Measurements from ENCODE around the gene MX2.
"Not testable (repeated sequence)": the region's sequence is repeated elsewhere in the genome, so short reads cannot be mapped to it uniquely, and the experiment has no call there.

MX2 gene

GRCh38 chr21:41411449-41412089 lies 49.7 kb downstream of the MX2 start:
- DNase-seq (ENCODE audit: low read depth), result peak; percentile 14
- no peak overlapping the region for H3K4me3 ChIP-seq (ENCODE audit: control insufficient read depth, low read depth, low read length)
- peak; percentile 27 for TF ChIP-seq CTCF (conservative IDR thresholded peaks at IDR 0.05; ENCODE audit: control insufficient read depth, insufficient read depth, low read depth, low read length)

- not testable (repeated sequence) for DNase-seq (ENCODE audit: low read depth); H3K4me3 ChIP-seq (ENCODE audit: control insufficient read depth, low read depth, low read length)
Observed at GRCh38 chr21:41417505-41417904, 55.7 kb downstream of the MX2 start.

DNA sequence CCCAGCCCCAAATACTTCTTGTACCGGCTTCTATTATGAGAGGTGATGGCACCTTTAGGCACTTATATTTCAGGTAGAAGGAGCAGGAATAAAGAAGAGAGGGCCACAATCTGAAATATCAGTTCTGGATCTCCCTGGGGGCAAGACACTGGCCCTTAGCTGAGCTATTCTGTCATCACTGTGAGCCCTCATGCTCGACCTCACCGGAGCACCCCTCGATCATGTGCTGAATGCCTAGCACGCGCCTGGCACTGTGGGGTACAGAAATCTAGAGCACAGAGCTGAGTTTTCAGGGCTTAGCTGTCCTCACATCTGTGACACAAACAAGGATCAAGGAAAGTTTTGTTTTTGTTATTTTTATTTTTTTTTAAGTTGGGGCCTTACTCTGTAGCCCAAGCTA lies 56.6 kb downstream of the MX2 start:
- H3K4me3 ChIP-seq (ENCODE audit: control insufficient read depth, low read depth, low read length), result no peak overlapping the region
- DNase-seq (ENCODE audit: low read depth), result no peak
- no peak for TF ChIP-seq CTCF (conservative IDR thresholded peaks at IDR 0.05; ENCODE audit: control insufficient read depth, insufficient read depth, low read depth, low read length)

GRCh38 chr21:41418956-41419680 lies 57.3 kb downstream of the MX2 start:
- DNase-seq (ENCODE audit: low read depth), result no peak
- TF ChIP-seq CTCF (conservative IDR thresholded peaks at IDR 0.05; ENCODE audit: control insufficient read depth, insufficient read depth, low read depth, low read length), result no peak
- no peak overlapping the region for H3K4me3 ChIP-seq (ENCODE audit: control insufficient read depth, low read depth, low read length)

DNA sequence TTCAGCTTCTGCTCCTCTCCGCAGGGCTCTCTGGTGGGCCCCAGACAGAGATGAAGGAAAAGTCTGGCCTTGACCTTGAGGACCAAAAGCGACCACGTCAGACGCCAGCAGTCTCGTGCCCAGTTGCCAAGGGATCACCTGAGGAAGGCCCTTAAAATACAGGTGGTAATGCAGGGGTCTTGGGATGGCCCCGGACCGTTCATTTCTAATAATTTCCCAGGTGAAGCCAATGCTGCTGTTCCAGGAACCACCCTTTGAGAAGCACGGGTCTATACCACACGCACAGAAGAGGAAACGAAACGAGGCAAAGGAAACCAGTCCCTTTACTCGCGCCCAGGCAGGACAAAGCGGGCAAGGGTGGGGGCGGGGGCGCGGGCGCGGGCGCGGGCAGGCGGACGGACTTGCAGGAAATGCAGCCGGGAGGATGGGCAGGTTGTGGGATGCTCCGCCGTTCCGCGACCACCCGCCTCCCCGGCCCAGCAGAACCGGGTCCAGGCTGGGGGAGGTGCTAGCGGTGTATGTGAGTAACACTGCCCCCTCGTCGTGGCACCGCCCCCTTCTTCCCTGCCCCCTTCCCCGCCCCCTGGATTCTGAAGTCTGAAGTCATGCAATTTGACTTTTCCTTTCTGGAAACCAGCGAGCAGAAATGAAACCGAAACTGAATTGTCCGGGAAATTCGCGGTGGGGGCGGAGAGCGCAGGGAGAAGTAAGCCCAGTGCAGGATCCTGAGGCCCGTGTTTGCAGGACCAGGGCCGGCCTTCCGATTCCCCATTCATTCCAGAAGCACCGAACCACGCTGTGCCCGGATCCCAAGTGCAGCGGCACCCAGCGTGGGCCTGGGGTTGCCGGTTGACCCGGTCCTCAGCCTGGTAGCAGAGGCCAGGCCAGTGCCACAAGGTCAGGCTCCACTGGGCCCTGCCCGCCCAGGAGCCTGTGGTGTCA lies 58.4 kb downstream of the MX2 start:
- no peak for TF ChIP-seq CTCF (conservative IDR thresholded peaks at IDR 0.05; ENCODE audit: control insufficient read depth, insufficient read depth, low read depth, low read length)
- peak; percentile 87 for DNase-seq (ENCODE audit: low read depth)
- peak overlapping the region; percentile 62 for H3K4me3 ChIP-seq (ENCODE audit: control insufficient read depth, low read depth, low read length)

GRCh38 chr21:41420998-41421397 lies 59.2 kb downstream of the MX2 start:
- peak overlapping the region; percentile 62 for H3K4me3 ChIP-seq (ENCODE audit: control insufficient read depth, low read depth, low read length)
- DNase-seq (ENCODE audit: low read depth), result not testable (repeated sequence)

DNA sequence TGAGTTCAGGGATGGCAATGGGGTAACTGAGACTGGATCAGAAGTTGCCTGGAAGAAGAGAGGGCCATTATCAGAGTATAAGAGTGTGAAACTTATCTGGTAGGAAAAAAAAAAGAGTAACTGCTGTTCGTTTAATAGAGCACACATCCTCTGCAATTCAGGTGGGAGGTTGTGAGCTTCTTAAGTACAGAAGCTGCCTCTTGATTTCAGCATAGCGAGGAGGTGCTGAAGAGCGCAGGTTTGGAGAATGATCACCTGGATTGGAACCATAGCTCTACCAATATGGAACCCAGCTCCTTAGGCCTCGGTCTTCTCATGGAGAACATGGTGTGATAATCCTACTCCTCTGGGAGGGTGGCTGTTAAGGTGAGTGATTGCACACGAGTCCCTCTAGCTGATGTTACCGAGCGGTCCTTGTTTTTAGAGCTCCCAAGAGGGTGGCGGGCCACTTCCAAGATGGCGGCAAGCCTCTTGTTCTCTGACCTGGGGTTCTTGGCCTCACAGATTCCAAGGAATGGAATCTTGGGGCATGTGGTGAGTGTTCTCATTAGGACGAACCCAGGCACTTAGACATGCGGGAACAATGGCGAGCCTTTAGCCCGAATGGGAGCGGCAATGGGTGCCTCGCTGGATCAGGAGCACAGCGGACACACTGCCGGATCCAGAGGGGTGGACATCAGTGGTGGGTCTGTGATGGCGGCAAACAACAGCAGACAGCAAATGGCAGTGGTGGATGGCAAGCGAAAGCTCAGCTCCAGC lies 60.9 kb downstream of the MX2 start:
- DNase-seq (ENCODE audit: low read depth), result no peak

DNA sequence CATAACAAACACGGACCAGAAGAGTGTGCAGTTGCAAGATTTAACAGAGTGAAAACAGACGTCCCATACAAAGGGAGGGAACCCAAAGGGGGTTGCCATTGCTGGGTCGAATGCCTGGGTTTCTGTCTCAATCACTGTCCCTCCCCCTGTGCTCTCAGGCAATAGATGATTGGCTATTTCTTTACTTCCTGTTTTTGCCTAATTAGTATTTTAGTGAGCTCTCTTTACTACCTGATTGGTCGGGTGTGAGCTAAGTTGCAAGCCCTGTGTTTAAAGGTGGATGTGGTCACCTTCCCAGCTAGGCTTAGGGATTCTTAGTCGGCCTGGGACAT lies 61.4 kb downstream of the MX2 start:
- not testable (repeated sequence) for DNase-seq (ENCODE audit: low read depth); H3K4me3 ChIP-seq (ENCODE audit: control insufficient read depth, low read depth, low read length)

More for the DNA sequence above, 60.9 kb downstream of the MX2 start:
- TF ChIP-seq CTCF (conservative IDR thresholded peaks at IDR 0.05; ENCODE audit: control insufficient read depth, insufficient read depth, low read depth, low read length), result no peak
- no peak overlapping the region for H3K4me3 ChIP-seq (ENCODE audit: control insufficient read depth, low read depth, low read length)

Data from fibroblast of mammary gland (primary cell).